Body of pancreas (tissue), 4 donors: ENCODE results near the gene MEG3.

Experiments used
- CTCF ChIP-seq, 7 experiments: fragments of 450-650 bp in 4 of 7; fragments of 200-600 bp in 3 of 7; sonication (generic) in 3 of 7; IDR thresholded peaks; one replicate each; pipeline ENCODE4 v1.5.1; 2016 to 2019; ENCODE audit warnings: antibody characterized with exemption in 7 of 7
- POLR2A ChIP-seq, 3 donors: fragments of 450-650 bp; IDR thresholded peaks; one replicate each; pipeline ENCODE4 v1.6.1; 2016; ENCODE audit warnings: antibody characterized with exemption in 3 of 3, mild to moderate bottlenecking in 2 of 3

GRCh38 chr14:100867631-100868315 is 41.9 kb downstream of the MEG3 start:
- TF ChIP-seq CTCF (IDR thresholded peaks at IDR 0.05), result no peak
- TF ChIP-seq POLR2A (IDR thresholded peaks at IDR 0.05), result no peak
